ENCODE results near the gene RUFY4.

DNA sequence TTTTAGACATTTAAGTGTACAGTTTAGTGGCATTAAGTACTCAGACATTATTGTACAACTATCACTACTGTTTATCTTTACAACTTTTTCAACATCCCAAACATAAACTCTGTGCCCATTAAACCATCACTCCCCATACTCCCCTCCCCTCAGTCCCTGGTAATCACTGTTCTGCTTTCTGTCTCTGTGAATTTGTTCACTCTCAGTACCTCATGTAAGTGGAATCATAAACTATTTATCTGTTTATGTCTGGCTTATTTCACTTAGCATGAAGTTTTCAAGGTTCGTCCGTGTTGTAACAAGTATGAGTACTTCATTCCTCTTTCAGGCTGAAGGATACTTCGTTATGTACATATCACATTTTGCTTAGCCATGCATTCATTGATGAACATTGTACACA lies 9.8 kb upstream of the RUFY4 start:
- TF ChIP-seq, protein P1, sequence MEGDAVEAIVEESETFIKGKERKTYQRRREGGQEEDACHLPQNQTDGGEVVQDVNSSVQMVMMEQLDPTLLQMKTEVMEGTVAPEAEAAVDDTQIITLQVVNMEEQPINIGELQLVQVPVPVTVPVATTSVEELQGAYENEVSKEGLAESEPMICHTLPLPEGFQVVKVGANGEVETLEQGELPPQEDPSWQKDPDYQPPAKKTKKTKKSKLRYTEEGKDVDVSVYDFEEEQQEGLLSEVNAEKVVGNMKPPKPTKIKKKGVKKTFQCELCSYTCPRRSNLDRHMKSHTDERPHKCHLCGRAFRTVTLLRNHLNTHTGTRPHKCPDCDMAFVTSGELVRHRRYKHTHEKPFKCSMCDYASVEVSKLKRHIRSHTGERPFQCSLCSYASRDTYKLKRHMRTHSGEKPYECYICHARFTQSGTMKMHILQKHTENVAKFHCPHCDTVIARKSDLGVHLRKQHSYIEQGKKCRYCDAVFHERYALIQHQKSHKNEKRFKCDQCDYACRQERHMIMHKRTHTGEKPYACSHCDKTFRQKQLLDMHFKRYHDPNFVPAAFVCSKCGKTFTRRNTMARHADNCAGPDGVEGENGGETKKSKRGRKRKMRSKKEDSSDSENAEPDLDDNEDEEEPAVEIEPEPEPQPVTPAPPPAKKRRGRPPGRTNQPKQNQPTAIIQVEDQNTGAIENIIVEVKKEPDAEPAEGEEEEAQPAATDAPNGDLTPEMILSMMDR (conservative IDR thresholded peaks at IDR 0.05; ENCODE audit: low read length) = no peak
- no peak for TF ChIP-seq EZH2phosphoT487 (IDR thresholded peaks at IDR 0.05; ENCODE audit: borderline replicate concordance, low read depth, low read length)

Data from OCI-LY7 (cell line).